ENCODE results near the gene IMPA2. TPM values are rescaled to one million over a fixed set of nuclear protein-coding genes. Genes with fewer than 3 reads are reported as not detected.
A peak's percentile ranks its signal among the peaks of the same experiment; 100 is the strongest.
"Not testable (repeated sequence)": the region's sequence is repeated elsewhere in the genome, so short reads cannot be mapped to it uniquely, and the experiment has no call there.

IMPA2 gene
- total and polyA plus RNA-seq, 2 donors (not counting 1 experiment from before 2014, with no cell fraction given), result 3.8 to 23.0 TPM

GRCh38 chr18:12074736-12075135, 93.4 kb downstream of the IMPA2 start:
- Histone ChIP-seq H2AFZ (ENCODE audit: low read length) (no peak overlapping the region), H3K4me3 (replicated peaks in 1 of 4; ENCODE audit: control extremely low read depth in 1 of 4, insufficient read depth in 1 of 4, low read depth in 3 of 4, low read length in 4 of 4) (no peak overlapping the region), H3K36me3 (ENCODE audit: control insufficient read depth, insufficient read depth, low read length) (no peaks in the 10 kb centered on the region), H3K4me1 (ENCODE audit: control insufficient read depth, extremely low read depth, insufficient read depth, low read length) (no peaks in the 10 kb centered on the region), H4K20me1 (ENCODE audit: control insufficient read depth, extremely low read depth, insufficient read depth, low read length) (no peaks in the 10 kb centered on the region), H3K79me2 (ENCODE audit: control insufficient read depth, insufficient read depth, low read length) (no peaks in the 10 kb centered on the region), H3K9ac (ENCODE audit: insufficient read depth, low read length) (no peak overlapping the region), H3K27me3 (ENCODE audit: control insufficient read depth, insufficient read depth, low read length) (no peaks in the 10 kb centered on the region), H3K9me3 (ENCODE audit: control insufficient read depth, insufficient read depth, low read depth, low read length) (no peaks in the 10 kb centered on the region), H3K27ac (ENCODE audit: insufficient read depth, low read length) (no peak overlapping the region), H3K4me2 (ENCODE audit: extremely low read depth, insufficient read depth, low read length) (no peak overlapping the region)
- TF ChIP-seq CTCF (conservative IDR thresholded peaks at IDR 0.05 in 1 of 2, IDR thresholded peaks at IDR 0.05 in 1 of 2; ENCODE audit: low read depth in 1 of 2, low read length in 2 of 2), result peak in 1 of 2 donors; percentile 6
- TF ChIP-seq EZH2 (IDR thresholded peaks at IDR 0.05; ENCODE audit: low read length, missing control alignments), result no peak
- no peak for DNase-seq (ENCODE audit: low read depth in 2 of 2)

DNA sequence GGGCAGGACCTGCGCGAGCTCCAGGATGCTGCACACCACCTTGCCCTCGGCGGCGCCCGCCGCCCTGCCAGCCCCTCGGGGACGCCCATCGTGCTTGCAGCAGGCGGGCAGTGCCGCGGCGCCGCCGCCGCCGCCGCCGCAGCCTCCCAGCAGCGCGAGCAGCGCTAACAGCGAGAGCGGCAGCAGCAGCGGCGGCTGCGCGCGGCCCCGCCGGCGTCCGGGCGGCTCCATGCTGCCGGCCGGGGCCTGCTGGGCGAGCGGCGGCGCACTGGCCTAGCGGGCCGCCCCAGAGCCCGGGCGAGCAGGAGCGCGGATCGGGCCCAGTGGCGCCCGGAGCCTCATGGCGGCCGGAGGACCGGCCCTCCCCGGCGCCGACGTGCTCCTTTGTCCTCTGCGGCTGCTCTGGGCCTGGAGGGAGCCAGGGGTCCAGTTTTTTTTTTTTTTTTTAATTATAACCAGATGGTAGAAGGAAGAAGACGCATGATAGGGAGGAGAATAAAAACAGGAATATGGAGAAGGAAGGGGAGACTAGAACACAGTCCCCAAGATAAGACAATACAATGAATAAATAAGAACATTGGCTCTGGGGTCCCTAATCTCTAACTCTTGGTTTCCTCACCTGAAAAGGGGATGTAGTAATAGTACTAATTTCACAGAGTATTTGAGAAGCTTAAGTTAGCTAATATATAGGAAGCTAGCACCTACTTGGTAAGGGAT, 95.3 kb downstream of the IMPA2 start:
- H3K9me3 ChIP-seq (ENCODE audit: control insufficient read depth, insufficient read depth, low read depth, low read length), result no peaks in the 10 kb centered on the region
- H3K36me3 ChIP-seq (ENCODE audit: control insufficient read depth, insufficient read depth, low read length), result no peaks in the 10 kb centered on the region
- peak overlapping the region; percentile 10 for H2AFZ ChIP-seq (ENCODE audit: low read length)
- no peaks in the 10 kb centered on the region for H3K79me2 ChIP-seq (ENCODE audit: control insufficient read depth, insufficient read depth, low read length)
- peak; percentile 28 to 54 for DNase-seq (ENCODE audit: low read depth in 2 of 2)
- H3K4me1 ChIP-seq (ENCODE audit: control insufficient read depth, extremely low read depth, insufficient read depth, low read length), result no peaks in the 10 kb centered on the region
- H3K4me3 ChIP-seq (replicated peaks in 1 of 4; ENCODE audit: control extremely low read depth in 1 of 4, insufficient read depth in 1 of 4, low read depth in 3 of 4, low read length in 4 of 4), result peak overlapping the region in 1 of 4 experiments; percentile 44
- TF ChIP-seq CTCF (conservative IDR thresholded peaks at IDR 0.05 in 1 of 2, IDR thresholded peaks at IDR 0.05 in 1 of 2; ENCODE audit: low read depth in 1 of 2, low read length in 2 of 2) (no peak), EZH2 (IDR thresholded peaks at IDR 0.05; ENCODE audit: low read length, missing control alignments) (no peak)
- no peak overlapping the region for H3K27ac ChIP-seq (ENCODE audit: insufficient read depth, low read length)
- H4K20me1 ChIP-seq (ENCODE audit: control insufficient read depth, extremely low read depth, insufficient read depth, low read length), result no peaks in the 10 kb centered on the region
- peak overlapping the region; percentile 46 for H3K9ac ChIP-seq (ENCODE audit: insufficient read depth, low read length)
- no peaks in the 10 kb centered on the region for H3K27me3 ChIP-seq (ENCODE audit: control insufficient read depth, insufficient read depth, low read length)
- H3K4me2 ChIP-seq (ENCODE audit: extremely low read depth, insufficient read depth, low read length), result peak overlapping the region; percentile 13

DNA sequence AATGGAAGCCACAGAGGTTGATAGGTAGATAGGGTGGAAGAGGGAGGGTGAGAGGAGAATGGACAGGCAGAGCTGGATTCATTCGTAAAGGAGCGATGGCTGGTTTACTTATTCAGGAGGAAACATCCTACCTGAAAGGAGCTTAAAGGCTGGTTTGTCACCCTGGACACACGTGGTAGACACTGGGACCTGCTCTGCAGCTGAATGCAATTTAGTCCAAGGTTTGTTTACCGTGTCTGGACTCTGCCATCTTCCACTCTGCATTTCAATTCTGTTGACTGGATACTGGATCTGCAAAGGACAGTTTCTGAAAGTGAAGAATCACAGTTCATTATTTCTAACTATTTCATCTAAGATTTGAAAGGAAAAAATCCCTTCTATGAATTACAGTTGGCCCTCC, 96.7 kb downstream of the IMPA2 start:
- not testable (repeated sequence) for H3K9me3 ChIP-seq (ENCODE audit: control insufficient read depth, insufficient read depth, low read depth, low read length); H2AFZ ChIP-seq (ENCODE audit: low read length); H3K27ac ChIP-seq (ENCODE audit: insufficient read depth, low read length); H3K36me3 ChIP-seq (ENCODE audit: control insufficient read depth, insufficient read depth, low read length); H3K4me3 ChIP-seq (replicated peaks in 1 of 4; ENCODE audit: control extremely low read depth in 1 of 4, insufficient read depth in 1 of 4, low read depth in 3 of 4, low read length in 4 of 4); H3K79me2 ChIP-seq (ENCODE audit: control insufficient read depth, insufficient read depth, low read length); H4K20me1 ChIP-seq (ENCODE audit: control insufficient read depth, extremely low read depth, insufficient read depth, low read length); H3K4me1 ChIP-seq (ENCODE audit: control insufficient read depth, extremely low read depth, insufficient read depth, low read length); DNase-seq (ENCODE audit: low read depth in 2 of 2); H3K4me2 ChIP-seq (ENCODE audit: extremely low read depth, insufficient read depth, low read length); H3K9ac ChIP-seq (ENCODE audit: insufficient read depth, low read length); H3K27me3 ChIP-seq (ENCODE audit: control insufficient read depth, insufficient read depth, low read length)

All from fibroblast of lung (primary cell).